Testis (tissue), 2 donors: ENCODE data around the gene ABCF3.

ENCODE experiments used
- CTCF ChIP-seq, 3 experiments: fragments of 450-650 bp in 2 of 3; fragments of 200-600 bp in 1 of 3; sonication (generic) in 1 of 3; IDR thresholded peaks; one replicate each; pipeline ENCODE4 v1.5.1; 2016 to 2019; ENCODE audit warnings: antibody characterized with exemption in 3 of 3, mild to moderate bottlenecking in 2 of 3, moderate library complexity in 1 of 3
- POLR2A ChIP-seq: fragments of 450-650 bp; IDR thresholded peaks from one replicate; pipeline ENCODE4 v1.6.1; 2017; ENCODE audit warnings: antibody characterized with exemption, mild to moderate bottlenecking, moderate library complexity

GRCh38 chr3:184173374-184173722, 12.7 kb upstream of the ABCF3 start:
- TF ChIP-seq CTCF (IDR thresholded peaks at IDR 0.05) (no peak), POLR2A (no peak)
